GM23248 (cell line): ENCODE results near the gene DNAH7.

ENCODE experiments used
- EZH2 ChIP-seq: fragments of 200-600 bp; sonication (generic); IDR thresholded peaks from 2 replicates; pipeline ENCODE4 v1.6.1; 2018; ENCODE audit warnings: antibody characterized with exemption, mild to moderate bottlenecking; ENCODE audit not compliant: insufficient read depth, poor library complexity, severe bottlenecking
- EZH2phosphoT487 ChIP-seq: fragments of 200-600 bp; sonication (generic); IDR thresholded peaks from 2 replicates; pipeline ENCODE4 v1.6.1; 2018; ENCODE audit warnings: antibody characterized with exemption, moderate library complexity, mild to moderate bottlenecking, low read depth; ENCODE audit not compliant: insufficient read depth

GRCh38 chr2:195859513-195859912, 209.1 kb downstream of the DNAH7 start:
- no peak for TF ChIP-seq EZH2phosphoT487
- TF ChIP-seq EZH2: no peak
